Stimulated activated CD4-positive, alpha-beta T cell treated with anti-CD3 and anti-CD28 coated beads, Interleukin-4, amount 100 ng/mL, for 24 hours (primary cell): ENCODE measurements around the gene PDZD8.

ENCODE experiments used
- DNase-seq: peaks from one replicate; pipeline ENCODE4 v3.0.0-alpha.2; 2020

Gene PDZD8

DNA sequence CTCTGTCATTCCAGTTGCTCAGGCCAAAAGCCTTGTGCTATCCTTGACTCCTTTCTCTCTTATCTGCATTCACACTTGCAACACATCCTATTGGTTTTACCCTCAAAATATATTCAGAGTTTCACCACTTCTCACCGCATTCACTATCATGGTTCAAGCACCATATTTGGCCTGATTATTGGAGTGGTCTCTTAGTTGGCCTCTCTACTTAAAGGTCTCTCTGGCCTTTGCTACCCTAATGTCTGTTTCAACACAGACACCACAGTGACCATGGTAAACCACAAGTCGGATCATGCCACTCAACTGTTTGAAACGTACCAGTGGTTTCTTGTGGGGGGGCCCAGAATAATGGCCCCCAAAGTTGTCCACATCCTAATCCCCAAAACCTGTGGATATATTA is 15.2 kb upstream of the PDZD8 start:
- no peak for DNase-seq

DNA sequence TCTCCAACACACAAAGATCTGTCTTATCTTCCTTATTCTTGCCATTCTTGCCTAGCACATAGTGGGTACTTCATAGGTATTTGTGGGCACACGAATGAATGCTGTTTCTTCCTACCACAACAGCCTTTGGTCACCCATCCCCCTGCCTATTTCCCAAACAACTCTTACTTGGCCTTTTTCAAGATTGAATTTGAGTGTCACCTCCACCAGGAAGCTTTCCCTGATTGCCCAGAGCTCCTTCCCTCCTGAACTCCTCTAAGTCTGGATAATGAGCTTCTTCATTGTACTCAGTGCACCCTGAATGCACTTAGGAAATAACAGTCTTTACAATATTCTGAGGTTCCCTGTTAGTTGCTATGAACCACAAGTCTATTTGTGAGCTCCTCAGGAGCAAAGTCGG is 11.6 kb upstream of the PDZD8 start:
- DNase-seq: no peak

DNA sequence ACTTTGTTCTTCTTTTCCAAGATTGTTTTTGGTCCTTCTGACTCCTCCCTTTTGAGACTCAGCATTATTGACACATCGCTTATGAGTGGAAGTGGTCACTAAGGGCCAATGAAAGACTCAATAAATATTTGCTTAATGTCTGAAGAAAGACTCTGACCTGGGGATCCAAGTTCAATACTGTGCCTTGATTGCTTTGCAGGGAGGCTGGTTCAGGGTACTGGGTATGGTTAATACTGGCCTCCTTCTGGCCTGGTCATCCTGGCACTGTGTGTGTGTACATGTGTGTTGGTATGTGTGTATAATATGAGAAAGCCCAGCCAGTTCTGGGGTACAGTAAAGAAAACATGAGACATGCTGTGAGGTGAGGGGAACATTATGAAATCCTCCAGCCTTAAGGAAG is 7.6 kb upstream of the PDZD8 start:
- no peak for DNase-seq

- peak; percentile 7 for DNase-seq
Observed at GRCh38 chr10:117374506-117375359, 507 bp downstream of the PDZD8 start.

GRCh38 chr10:117373823-117374505 is 1.3 kb downstream of the PDZD8 start:
- DNase-seq: peak; percentile 27

- DNase-seq: no peak
Observed at GRCh38 chr10:117370205-117370604, 5.0 kb downstream of the PDZD8 start.

GRCh38 chr10:117367718-117368117 is 7.5 kb downstream of the PDZD8 start:
- DNase-seq: no peak

DNA sequence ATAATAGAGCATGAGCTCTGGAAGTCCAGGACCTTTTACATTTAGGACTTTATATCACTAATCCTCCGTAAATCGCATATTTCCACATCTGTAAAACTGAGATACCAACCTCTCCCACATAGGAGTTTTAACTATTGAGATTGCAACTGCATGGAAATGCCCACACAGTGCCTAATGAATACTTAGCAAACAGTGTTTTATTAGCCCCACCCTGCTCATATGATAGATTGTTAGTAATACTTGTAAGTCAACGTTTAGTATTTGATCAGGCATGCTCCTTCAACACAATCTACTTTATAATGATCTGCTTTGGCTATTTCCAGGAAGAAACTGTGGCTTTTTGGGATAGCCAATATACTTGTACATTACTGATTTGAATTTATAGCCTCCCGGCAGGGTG is 8.5 kb downstream of the PDZD8 start:
- DNase-seq: no peak

DNA sequence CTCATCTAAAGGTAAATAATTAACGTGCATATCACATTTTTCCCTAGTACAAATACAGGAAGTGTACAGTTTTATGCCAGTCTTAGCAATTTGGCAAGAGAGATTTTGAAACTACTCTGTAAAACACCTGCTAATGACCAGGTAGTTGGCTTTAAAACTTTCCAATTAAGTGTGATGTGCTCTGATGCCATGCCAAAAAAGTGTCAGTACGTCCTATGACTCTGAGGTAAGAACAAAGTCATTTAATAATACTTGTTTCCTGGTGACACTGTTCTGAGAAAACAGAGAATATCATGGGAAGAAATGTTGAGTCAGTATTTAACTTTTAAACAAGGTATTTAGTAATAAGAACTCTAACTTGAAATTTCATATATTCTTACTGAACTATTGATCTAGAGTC is 9.6 kb downstream of the PDZD8 start:
- DNase-seq: no peak

GRCh38 chr10:117364110-117364960 is 10.9 kb downstream of the PDZD8 start:
- DNase-seq: no peak

GRCh38 chr10:117363028-117363427 is 12.2 kb downstream of the PDZD8 start:
- no peak for DNase-seq

- DNase-seq: no peak
Observed at GRCh38 chr10:117362313-117362712, 12.9 kb downstream of the PDZD8 start.

DNA sequence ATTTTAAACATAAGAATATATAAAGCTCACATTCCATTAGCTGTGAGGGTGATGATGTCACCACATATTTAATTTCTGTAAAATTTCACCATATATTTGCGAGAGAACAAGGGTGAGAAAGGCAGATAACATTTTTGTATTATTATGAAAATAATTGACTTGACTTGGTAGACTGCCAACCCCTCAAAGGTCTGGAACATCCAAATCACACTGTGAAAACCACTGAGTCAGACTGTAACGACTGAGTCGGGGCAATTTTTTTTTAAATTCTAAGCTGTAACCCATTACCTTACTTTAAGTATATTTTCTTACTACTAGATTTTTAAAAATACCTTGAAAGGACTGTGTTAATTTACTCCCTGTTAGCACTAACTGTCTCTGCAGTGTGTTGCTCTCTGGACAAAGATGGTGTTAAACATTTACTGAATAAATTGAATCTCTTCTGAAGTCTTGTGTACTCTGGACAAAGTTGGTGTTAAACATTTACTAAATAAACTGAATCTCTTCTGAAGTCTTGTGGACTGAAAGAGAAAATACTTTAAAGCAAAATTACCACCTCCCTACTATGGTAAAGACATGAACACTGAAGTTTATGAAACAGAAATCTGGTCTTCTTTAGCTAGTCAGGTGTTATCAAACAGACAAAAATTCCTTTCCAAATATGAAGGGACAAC is 14.1 kb downstream of the PDZD8 start:
- no peak for DNase-seq

GRCh38 chr10:117360016-117360415 is 15.2 kb downstream of the PDZD8 start:
- no peak for DNase-seq

- no peak for DNase-seq
Observed at GRCh38 chr10:117355072-117355471, 20.2 kb downstream of the PDZD8 start.

- no peak for DNase-seq
Observed at GRCh38 chr10:117353684-117354083, 21.6 kb downstream of the PDZD8 start.

GRCh38 chr10:117352724-117353123 is 22.5 kb downstream of the PDZD8 start:
- DNase-seq: no peak

GRCh38 chr10:117351996-117352395 is 23.2 kb downstream of the PDZD8 start:
- DNase-seq: no peak

DNA sequence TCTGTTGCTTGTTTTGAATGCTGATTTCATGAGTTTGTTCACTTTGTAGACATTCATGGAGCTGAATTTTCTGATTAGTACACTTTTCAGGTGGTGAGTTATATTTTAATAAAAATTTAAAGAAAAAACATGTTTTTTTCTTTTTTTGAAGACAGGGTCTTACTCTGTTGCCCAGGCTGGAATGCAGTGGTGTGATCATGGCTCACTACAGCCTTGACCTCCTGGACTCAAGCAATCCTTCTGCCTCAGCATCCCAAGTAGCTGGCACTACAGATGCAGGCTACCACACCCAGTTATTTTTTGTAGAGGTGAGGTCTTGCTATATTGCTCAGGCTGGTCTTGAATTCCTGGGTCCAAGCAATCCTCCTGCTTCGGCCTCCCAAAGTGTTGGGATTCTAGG is 23.7 kb downstream of the PDZD8 start:
- DNase-seq: no peak

GRCh38 chr10:117350909-117351308 is 24.3 kb downstream of the PDZD8 start:
- DNase-seq: no peak

DNA sequence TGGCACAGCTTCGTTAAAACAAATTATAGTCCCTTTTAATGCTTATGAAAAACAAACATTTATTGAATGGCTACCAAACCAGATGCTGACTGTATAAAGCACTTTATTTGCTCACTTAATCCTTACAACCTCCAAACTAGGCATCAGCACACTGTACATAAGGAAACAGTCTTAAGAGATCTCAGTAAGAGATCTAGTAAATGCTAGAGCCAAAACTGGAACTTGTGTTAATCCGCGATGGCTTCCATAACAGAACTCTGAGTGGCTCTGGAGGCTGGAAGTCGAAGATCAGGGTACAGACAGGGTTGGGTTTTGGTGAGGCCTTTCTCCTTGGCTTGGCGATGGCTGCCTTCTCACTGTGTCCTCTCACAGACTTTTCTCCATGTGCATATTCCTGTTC is 27.0 kb downstream of the PDZD8 start:
- DNase-seq: no peak

DNA sequence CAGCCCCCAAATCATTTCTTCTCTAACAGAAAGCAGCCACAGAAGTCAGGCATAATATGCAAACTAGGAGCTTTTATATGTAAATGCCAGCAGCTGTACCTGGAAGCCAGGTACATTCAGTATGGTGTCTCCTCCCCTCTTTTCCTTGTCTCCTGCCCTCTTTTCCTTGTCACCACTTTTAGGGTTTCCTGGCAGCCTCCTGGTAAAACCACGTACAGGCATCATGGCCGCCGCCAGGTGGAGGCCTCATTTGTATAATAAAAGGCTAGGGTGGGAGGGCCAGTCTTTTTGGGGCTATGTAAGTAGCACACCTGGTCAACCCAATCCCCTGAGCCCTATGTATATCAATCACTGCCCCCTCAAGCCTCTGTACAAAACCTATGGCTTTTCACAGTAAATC is 28.7 kb downstream of the PDZD8 start:
- no peak for DNase-seq

DNA sequence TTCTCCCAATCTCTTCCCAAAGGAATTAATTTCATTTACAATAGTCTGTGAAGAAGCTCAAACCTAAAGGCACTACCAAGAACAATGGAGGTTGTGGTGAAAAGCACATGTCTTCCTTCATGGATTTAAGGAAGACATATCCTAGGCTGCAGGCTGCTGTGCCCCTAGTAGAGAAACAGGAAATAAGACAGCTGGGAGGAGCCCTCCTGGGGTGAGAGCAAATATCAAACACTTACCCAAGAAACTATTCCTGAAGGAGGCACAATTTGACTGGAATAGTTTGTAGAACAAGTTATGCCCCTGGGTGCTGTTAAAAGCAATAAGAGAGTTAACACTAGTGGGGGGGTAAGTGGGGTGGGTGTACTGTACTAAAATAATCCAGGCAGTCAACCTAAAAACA is 30.1 kb downstream of the PDZD8 start:
- no peak for DNase-seq
